HEK293T (cell line): ENCODE data around the gene PTH2.

Experiments
- FOXA1 ChIP-seq: fragments of 450-650 bp; IDR thresholded peaks from 2 replicates; pipeline ENCODE4 v1.6.1; 2016; ENCODE audit warnings: mild to moderate bottlenecking
- SP1 ChIP-seq: fragments of 450-650 bp; IDR thresholded peaks from 2 replicates; pipeline ENCODE4 v1.6.1; 2017
- TARDBP ChIP-seq: fragments of 450-650 bp; IDR thresholded peaks from 2 replicates; pipeline ENCODE4 v1.6.1; 2016

DNA sequence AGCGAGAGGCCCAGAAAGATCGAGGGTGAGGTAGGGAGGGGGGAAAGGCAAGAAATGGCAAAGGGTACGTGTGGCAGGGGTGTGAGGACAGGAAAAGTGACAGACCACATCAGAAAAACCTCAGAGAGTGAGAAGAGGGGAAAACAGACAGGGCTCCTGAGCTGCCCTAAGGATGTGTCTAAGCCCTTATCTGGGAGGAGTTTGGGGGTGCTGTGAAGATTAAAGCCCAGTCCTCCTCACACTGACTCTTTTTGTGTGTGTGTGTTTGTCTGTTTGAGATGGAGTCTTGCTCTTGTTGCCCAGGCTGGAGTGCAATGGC, 703 bp upstream of the PTH2 start:
- no peak for TF ChIP-seq FOXA1
- no peak for TF ChIP-seq SP1
- no peak for TF ChIP-seq TARDBP
